Stomach smooth muscle (tissue), 2 donors: ENCODE data around the gene NR3C2.

Source experiments
- H3K27ac ChIP-seq: one replicate; pipeline ENCODE4 v1.7.0; 2013; ENCODE audit warnings: mild to moderate bottlenecking, low read length, inconsistent platforms
- H3K27me3 ChIP-seq, 2 donors: one replicate each; pipeline ENCODE4 v1.7.0; 2013; ENCODE audit warnings: low read length in 2 of 2; ENCODE audit not compliant: insufficient read depth in 2 of 2, control insufficient read depth in 1 of 2
- H3K36me3 ChIP-seq, 2 donors: one replicate each; pipeline ENCODE4 v1.7.0; 2013; ENCODE audit warnings: low read length in 2 of 2; ENCODE audit not compliant: control insufficient read depth in 2 of 2, insufficient read depth in 2 of 2
- H3K4me1 ChIP-seq: one replicate; pipeline ENCODE4 v1.7.0; 2013; ENCODE audit warnings: low read length; ENCODE audit not compliant: control insufficient read depth, insufficient read depth
- H3K4me3 ChIP-seq, 2 donors: one replicate each; pipeline ENCODE4 v1.7.0; 2013; ENCODE audit warnings: low read length in 2 of 2
- H3K9ac ChIP-seq, 2 donors: one replicate each; pipeline ENCODE4 v1.7.0; 2013; ENCODE audit warnings: low read length in 2 of 2, mild to moderate bottlenecking in 1 of 2
- H3K9me3 ChIP-seq, 2 donors: one replicate each; pipeline ENCODE4 v1.7.0; 2013; ENCODE audit warnings: low read length in 2 of 2; ENCODE audit not compliant: control insufficient read depth in 2 of 2
- donor health status: healthy.
- donor health status: Pancreatic carcinoma.

NR3C2 gene

GRCh38 chr4:148060264-148061140, 381.7 kb downstream of the NR3C2 start:
- no peak overlapping the region for H3K4me3 ChIP-seq
- H3K9me3 ChIP-seq = no peaks in the 10 kb centered on the region
- H3K9ac ChIP-seq = no peak overlapping the region
- H3K27ac ChIP-seq = no peak overlapping the region
- no peaks in the 10 kb centered on the region for H3K27me3 ChIP-seq
- H3K4me1 ChIP-seq = peaks cover 29% of the 10 kb centered on the region
- peaks cover 11 to 12% of the 10 kb centered on the region in 2 donors for H3K36me3 ChIP-seq

GRCh38 chr4:148059617-148060180, 382.5 kb downstream of the NR3C2 start:
- H3K27ac ChIP-seq = no peak overlapping the region
- no peak overlapping the region for H3K9ac ChIP-seq
- H3K36me3 ChIP-seq = peaks cover 11 to 12% of the 10 kb centered on the region in 2 donors
- no peaks in the 10 kb centered on the region for H3K27me3 ChIP-seq
- peaks cover 25% of the 10 kb centered on the region for H3K4me1 ChIP-seq
- no peak overlapping the region for H3K4me3 ChIP-seq
- H3K9me3 ChIP-seq = no peaks in the 10 kb centered on the region

DNA sequence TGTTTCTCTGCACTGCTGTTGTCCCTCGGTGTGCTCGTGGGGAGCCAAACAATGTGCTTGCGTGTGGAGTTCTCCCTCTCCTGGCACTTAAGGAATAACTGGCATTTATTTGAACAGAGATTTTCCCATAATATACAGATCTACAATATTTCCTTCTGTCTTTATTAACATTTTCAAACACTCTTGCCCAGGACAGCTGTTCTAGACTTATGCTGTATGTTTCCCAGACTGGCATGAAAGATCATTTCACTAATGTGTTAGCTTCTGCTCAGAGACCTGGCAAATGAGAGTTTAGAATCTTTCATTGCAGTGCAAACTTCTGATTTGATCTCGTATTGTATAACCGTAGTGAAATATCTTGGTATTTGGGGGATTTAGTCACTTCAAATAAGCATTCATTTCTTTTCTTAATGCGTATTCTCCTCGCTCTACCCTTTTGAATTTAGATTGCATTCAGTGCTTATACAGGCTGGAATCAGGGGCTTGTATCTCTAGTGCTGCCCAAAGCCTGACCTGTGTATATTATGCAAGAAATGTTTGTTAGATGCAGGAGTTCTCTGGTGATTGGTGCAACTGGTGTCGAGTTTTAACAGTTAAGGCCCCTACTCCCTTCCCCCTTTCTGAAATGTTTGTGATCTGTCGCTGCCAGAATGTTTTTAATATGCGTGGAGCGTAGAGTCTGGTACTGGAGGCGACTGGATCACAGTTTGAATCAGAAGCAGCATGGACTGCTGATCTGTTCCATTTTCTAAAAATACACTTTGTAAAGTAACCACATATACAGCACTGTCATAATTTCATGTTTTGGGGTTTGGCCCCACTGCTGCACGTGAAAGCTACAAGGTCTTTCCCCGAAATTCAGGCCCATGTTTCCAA, 384.0 kb downstream of the NR3C2 start:
- Histone ChIP-seq H3K9ac (no peak overlapping the region), H3K4me3 (no peak overlapping the region), H3K27ac (no peak overlapping the region), H3K9me3 (no peaks in the 10 kb centered on the region), H3K27me3 (no peaks in the 10 kb centered on the region), H3K36me3 (peaks cover 2 to 3% of the 10 kb centered on the region in 2 donors), H3K4me1 (peaks cover 29% of the 10 kb centered on the region)

GRCh38 chr4:148057516-148057915, 384.7 kb downstream of the NR3C2 start:
- H3K4me1 ChIP-seq = peaks cover 33% of the 10 kb centered on the region

GRCh38 chr4:148056879-148057278, 385.3 kb downstream of the NR3C2 start:
- Histone ChIP-seq H3K36me3 (no peaks in the 10 kb centered on the region), H3K27ac (no peak overlapping the region), H3K9me3 (no peaks in the 10 kb centered on the region), H3K4me1 (peaks cover 33% of the 10 kb centered on the region), H3K27me3 (no peaks in the 10 kb centered on the region), H3K4me3 (no peak overlapping the region), H3K9ac (no peak overlapping the region)

More at GRCh38 chr4:148057516-148057915, 384.7 kb downstream of the NR3C2 start:
- no peaks in the 10 kb centered on the region for H3K27me3 ChIP-seq
- H3K36me3 ChIP-seq = no peaks in the 10 kb centered on the region
- H3K9me3 ChIP-seq = no peaks in the 10 kb centered on the region
- H3K27ac ChIP-seq = no peak overlapping the region
- H3K9ac ChIP-seq = no peak overlapping the region
- H3K4me3 ChIP-seq = no peak overlapping the region

DNA sequence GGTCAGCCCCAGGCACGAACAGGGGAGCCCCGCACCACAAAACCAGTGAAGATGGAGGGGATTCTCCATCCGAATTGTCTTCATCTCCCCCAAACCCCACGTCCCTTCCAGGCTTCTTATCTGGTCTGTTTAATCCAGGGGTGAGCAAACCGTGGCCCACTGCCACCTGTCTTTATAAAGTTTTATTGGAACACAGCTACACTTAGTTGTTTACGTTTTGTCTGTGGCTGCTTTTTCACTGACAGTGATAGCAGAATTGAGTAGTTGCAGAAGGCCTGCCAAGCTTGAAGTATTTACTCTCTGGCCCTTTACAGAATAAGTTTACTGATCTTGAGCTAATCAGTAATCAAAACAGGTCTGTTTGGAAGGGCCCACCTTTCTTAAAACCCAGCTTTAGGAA, 386.4 kb downstream of the NR3C2 start:
- Histone ChIP-seq H3K9ac (no peak overlapping the region), H3K4me1 (peaks cover 38% of the 10 kb centered on the region), H3K4me3 (no peak overlapping the region), H3K36me3 (no peaks in the 10 kb centered on the region), H3K9me3 (no peaks in the 10 kb centered on the region), H3K27me3 (no peaks in the 10 kb centered on the region), H3K27ac (no peak overlapping the region)

GRCh38 chr4:148054275-148054674, 387.9 kb downstream of the NR3C2 start:
- Histone ChIP-seq H3K27me3 (no peaks in the 10 kb centered on the region), H3K9ac (no peak overlapping the region), H3K4me1 (peaks cover 36% of the 10 kb centered on the region), H3K4me3 (no peak overlapping the region), H3K9me3 (no peaks in the 10 kb centered on the region), H3K36me3 (no peaks in the 10 kb centered on the region), H3K27ac (no peak overlapping the region)

- Histone ChIP-seq H3K9me3 (no peaks in the 10 kb centered on the region), H3K4me3 (no peak overlapping the region), H3K9ac (no peak overlapping the region), H3K27me3 (no peaks in the 10 kb centered on the region), H3K27ac (no peak overlapping the region), H3K36me3 (no peaks in the 10 kb centered on the region), H3K4me1 (peaks cover 31% of the 10 kb centered on the region)
Measured at GRCh38 chr4:148053298-148054003, 388.8 kb downstream of the NR3C2 start.

GRCh38 chr4:148052448-148052847, 389.8 kb downstream of the NR3C2 start:
- Histone ChIP-seq H3K27me3 (no peaks in the 10 kb centered on the region), H3K27ac (no peak overlapping the region), H3K9me3 (no peaks in the 10 kb centered on the region), H3K4me1 (peaks cover 23% of the 10 kb centered on the region), H3K9ac (no peak overlapping the region), H3K4me3 (no peak overlapping the region), H3K36me3 (no peaks in the 10 kb centered on the region)

DNA sequence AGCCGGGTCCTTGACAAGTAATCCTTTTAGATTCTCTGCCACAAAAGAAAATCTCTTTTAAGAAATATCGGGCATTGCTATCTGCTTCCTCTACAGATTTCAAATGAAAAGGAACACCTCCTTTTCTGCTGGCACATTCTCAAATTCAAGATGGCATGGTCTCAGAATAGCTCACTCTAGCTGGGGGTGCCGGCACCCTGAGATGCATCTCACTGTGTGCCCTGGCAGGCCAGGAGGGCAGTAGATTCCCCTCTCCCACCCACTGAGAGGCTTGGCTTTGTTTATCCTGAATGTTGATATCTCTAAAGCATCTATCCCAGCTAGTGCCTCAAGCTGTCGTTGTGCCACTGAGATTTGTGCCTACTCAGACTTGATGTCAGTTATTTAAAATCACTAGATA, 390.8 kb downstream of the NR3C2 start:
- Histone ChIP-seq H3K4me1 (peaks cover 15% of the 10 kb centered on the region), H3K27me3 (no peaks in the 10 kb centered on the region), H3K36me3 (peaks cover 0 to 6% of the 10 kb centered on the region in 2 donors), H3K27ac (no peak overlapping the region), H3K9me3 (no peaks in the 10 kb centered on the region), H3K9ac (no peak overlapping the region), H3K4me3 (no peak overlapping the region)
